Measurements from ENCODE around the gene ABL2.

Gene ABL2

DNA sequence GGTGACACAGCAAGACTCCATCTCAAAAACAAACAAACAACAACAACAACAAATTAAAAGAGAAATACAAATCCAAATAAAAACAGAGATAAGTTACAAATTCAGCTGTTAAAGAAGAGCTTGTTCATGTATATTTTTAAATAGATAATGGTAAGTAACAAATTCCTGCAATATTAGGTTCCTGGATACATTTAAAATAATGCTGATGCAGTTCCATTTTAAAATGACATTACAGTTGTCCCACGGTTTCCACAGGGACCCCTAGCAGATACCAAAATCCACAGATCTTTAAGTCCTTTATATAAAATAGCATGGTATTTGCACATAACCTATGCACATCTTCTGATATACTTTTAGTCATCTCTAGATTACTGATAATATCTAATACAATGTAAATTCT is 61.5 kb downstream of the ABL2 start:
- H3K4me3 ChIP-seq (ENCODE audit: low read length) = no peak overlapping the region
- no peak for TF ChIP-seq ZNF274 (IDR thresholded peaks at IDR 0.05; ENCODE audit: low read depth, low read length)

DNA sequence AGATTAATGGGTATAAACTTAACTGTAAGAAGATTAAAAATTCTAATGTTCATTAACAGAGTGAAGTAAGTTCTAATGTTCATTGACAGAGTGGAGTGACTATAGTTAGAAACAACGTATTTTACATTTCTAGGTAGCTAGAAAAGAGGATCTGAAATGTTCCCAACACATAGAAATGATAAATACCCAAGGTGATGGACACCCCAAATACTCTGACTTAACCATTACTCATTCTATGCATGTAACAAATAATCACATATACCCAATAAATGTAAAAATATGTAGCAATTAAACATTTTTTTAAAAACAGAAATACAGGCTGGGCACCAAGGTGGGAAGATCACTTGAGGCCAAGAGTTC is 62.1 kb downstream of the ABL2 start:
- no peak overlapping the region for H3K4me3 ChIP-seq (ENCODE audit: low read length)
- TF ChIP-seq ZNF274 (IDR thresholded peaks at IDR 0.05; ENCODE audit: low read depth, low read length) = no peak

DNA sequence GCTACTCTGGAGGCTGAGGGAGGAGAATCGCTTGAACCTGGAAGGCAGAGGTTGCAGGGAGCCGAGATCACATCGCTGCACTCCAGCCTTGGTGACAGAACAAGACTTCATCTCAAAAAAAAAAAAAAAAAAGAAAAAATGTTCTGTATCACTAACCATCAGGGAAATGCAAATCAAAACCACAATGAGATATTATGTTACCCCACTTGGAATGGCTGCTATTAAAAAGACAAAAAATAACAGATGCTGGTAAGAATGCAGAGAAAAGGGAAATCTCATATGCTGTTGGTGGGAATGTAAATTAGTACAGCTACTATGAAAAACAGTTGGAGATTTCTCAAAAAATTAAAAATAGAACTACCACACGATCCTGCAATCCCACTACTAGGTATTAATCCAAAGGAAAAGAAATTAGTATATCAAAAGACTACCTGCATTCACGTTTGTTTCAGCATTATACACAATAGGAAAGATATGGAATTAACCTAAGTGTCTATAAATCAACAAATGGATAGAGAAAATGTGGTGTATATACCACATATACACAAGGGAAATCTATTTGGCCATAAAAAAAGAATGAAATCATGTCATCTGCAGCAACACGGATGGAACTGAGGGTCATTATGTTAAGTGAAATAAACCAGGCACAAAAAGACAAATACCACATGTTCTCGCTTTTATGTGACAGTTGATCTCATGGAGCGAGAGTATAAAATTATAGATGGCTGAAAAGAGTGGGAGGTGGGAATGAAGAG is 62.6 kb downstream of the ABL2 start:
- TF ChIP-seq ZNF274 (IDR thresholded peaks at IDR 0.05; ENCODE audit: low read depth, low read length) = no peak
- no peak overlapping the region for H3K4me3 ChIP-seq (ENCODE audit: low read length)

DNA sequence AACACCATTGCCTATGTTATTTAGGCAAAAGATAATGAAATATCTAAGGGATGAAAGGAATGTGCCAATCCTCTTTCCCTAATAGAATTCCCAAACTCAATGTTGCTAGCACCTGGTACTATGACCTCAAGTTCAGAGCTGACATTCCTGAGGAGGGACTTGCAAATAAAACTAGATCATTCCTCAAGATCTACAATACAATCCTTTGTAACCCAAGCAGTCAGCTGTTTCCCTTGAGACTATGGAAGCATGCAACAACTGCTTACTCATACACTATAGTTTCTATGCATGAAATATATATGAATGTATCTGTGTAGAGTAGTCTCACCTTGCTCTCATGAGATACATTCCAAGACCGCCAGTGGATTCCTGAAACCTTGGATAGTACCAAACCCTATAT is 65.0 kb downstream of the ABL2 start:
- H3K4me3 ChIP-seq (ENCODE audit: low read length) = no peak overlapping the region
- TF ChIP-seq ZNF274 (IDR thresholded peaks at IDR 0.05; ENCODE audit: low read depth, low read length) = no peak

DNA sequence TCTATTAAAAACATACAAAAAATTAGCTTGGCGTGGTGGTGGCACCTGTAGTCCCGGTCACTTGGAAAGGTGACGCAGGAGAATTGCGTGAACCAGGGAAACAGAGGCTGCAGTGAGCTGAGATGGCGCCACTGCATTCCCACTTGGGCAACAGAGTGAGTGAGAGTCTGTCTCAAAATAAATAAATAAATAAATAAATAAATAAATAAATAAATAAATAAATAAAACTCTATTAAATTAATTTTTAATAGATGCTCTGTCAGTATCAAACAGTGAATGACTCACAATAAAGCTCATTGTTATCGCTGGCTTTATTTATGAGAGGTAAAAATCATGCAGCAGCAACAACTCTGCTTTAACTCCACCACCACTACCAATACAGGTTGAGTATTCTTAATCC is 72.8 kb downstream of the ABL2 start:
- TF ChIP-seq ZNF274 (IDR thresholded peaks at IDR 0.05; ENCODE audit: low read depth, low read length) = no peak
- H3K4me3 ChIP-seq (ENCODE audit: low read length) = no peak overlapping the region

DNA sequence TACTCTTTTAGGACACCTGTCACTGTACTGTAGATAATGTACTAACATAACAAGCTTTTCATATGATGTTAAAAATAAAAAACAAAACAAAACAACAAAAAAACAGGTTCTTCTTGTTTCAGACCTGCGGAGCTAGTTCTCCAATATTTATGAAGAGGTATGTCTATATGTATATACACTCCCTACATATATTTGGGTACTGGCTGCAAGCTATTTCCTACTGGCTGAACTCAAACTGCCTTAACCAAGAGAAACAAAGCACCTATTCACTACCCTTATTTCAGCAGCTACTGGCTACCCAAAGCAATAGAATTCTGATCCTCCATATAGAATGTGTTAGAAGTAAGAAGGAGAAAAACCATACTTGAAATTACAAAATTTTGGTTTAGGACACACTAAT is 73.5 kb downstream of the ABL2 start:
- H3K4me3 ChIP-seq (ENCODE audit: low read length) = no peak overlapping the region
- TF ChIP-seq ZNF274 (IDR thresholded peaks at IDR 0.05; ENCODE audit: low read depth, low read length) = no peak

DNA sequence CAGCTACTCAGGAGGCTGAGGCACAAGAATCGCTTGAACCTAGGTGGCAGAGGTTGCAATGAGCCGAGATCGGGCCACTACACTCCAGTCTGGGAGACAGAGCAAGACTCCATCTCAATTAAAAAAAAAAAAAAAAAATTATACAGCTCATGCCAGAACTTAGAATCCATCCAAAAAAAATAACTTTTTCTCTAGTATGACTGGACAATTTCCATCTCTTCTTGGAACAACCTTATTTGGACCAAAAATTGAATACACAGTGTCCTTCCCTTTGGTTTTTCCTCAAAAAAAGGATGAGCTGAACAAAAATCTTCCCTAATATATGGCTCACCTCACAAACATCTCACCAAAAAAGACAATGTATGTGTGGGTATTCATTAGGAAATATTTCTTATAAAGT is 73.9 kb downstream of the ABL2 start:
- no peak for TF ChIP-seq ZNF274 (IDR thresholded peaks at IDR 0.05; ENCODE audit: low read depth, low read length)
- no peak overlapping the region for H3K4me3 ChIP-seq (ENCODE audit: low read length)

DNA sequence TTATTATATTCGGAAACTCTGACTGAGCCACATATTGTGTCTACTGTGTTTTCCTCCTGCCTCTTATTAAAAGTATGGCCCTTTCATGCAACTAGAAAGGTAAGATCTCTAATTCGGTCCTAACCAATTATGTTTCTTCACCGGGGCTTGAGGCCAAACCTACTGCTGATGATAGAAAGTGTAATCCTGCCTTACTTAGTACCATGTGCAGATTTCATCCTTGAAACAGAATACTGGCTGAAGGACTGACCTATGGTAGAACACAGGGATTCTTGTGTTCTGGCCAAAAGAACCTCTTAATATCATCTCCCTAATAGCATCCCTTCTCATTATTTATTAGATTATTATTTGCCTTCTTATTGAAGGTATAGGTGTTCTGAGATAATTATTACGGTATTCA is 75.0 kb downstream of the ABL2 start:
- TF ChIP-seq ZNF274 (IDR thresholded peaks at IDR 0.05; ENCODE audit: low read depth, low read length) = no peak
- H3K4me3 ChIP-seq (ENCODE audit: low read length) = no peak overlapping the region

DNA sequence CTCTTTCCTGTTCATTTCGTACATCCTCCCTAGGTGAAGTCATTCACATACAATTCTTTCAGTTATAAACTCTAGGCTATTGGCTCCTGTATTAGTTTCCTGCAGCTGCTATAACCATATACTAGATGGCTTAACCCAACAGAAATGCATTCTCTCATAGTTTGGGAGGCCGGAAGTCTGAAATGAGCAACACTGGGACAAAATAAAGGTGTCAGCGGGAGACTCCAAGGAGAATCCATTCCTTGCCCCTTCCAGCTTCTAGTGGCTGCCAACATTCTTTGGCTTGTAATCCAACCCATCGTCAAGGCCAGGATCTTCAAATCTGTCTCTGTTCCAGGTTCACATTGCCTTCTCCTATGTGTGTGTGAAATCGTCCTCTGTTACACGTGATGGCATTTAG is 76.3 kb downstream of the ABL2 start:
- no peak overlapping the region for H3K4me3 ChIP-seq (ENCODE audit: low read length)
- no peak for TF ChIP-seq ZNF274 (IDR thresholded peaks at IDR 0.05; ENCODE audit: low read depth, low read length)

DNA sequence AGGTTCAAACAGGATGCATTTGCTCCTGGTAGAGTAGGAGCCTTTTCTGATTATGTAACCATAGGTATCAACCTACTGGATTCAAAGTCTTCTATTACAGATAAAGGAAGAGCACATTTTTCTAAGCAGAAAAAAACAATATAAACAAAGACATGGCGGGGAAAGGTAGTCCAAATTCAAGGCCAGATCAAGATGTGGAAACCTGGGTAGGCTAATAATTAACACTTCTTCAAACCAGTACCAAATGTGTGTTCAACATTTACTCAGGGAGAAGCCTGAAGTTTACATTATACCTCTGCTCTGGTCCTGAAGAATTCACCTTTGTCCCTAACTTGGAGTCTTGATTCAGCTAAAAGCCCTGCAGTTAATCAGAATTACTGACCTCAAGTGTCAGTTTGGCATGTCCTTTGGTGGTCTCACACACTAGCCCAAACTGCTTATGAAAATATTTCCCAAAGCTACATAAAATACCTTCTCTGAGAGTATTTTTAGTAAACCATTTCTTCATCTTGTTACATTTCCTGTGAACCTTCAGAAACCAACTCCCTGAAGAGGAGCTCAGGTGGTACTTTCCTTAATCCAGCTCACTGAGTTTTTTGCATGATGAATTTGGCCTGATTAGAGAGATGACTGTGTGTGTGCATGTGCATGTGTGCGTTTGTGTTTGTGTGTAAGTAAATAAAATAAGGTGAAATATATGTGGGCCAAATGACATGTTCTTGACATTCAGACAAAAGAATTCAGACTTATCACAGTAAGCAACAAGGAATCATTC is 77.4 kb downstream of the ABL2 start:
- no peak for TF ChIP-seq ZNF274 (IDR thresholded peaks at IDR 0.05; ENCODE audit: low read depth, low read length)
- H3K4me3 ChIP-seq (ENCODE audit: low read length) = no peak overlapping the region

DNA sequence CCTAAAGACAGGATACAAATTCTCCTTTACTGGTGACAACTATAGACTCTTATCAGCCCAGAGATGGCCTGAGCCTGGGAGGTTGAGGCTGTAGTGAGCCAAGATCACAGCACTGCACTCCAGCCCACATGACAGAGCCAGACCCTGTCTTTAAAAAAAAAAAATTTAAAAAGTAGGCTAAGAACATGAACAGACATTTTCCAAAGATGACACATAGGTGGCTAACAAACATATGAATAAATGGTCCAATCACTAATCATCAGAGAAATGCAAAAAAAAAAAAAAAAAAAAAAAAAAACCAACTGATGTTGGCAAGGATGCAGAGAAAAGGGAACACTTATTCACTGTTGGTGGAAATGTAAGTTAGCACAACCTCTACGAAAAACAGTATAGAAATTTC is 82.6 kb downstream of the ABL2 start:
- TF ChIP-seq ZNF274 (IDR thresholded peaks at IDR 0.05; ENCODE audit: low read depth, low read length) = no peak
- no peak overlapping the region for H3K4me3 ChIP-seq (ENCODE audit: low read length)

DNA sequence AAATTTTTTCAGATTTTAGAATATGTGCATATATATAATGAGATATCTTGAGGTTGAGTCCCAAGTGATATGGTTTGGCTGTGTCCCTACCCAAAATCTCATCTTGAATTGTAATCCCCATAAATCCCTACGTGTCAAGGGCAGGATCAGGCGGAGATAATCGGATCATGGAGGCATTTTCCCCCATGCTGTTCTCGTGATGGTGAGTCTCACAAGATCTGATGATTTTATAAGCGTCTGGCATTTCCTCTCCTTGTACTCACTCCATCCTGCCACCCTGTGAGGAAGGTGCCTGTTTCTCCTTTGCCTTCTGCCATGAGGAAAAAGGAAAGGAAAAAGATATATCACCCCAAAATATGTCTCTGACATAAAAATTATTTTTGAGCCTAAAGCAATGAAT is 83.0 kb downstream of the ABL2 start:
- H3K4me3 ChIP-seq (ENCODE audit: low read length) = no peak overlapping the region
- TF ChIP-seq ZNF274 (IDR thresholded peaks at IDR 0.05; ENCODE audit: low read depth, low read length) = no peak

DNA sequence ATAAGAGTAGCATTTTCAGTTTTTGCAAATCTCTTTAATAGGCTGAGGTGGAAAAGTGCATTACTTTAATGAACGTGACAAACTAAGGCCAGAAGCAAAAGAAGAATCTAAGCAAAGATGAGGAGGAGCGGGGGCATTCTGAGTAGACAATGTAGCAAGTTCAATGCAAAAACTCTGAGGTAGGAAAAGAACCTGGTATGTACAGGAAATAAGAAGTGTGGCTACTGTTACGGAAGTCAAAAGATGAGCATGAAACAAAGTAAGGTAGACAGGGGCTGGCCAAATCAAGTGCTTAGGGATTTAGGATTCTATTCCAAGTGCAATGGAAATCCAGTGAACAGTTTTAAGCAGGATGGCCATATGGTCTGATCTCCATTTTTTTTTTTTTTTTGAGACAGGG is 84.0 kb downstream of the ABL2 start:
- H3K4me3 ChIP-seq (ENCODE audit: low read length) = no peak overlapping the region
- no peak for TF ChIP-seq ZNF274 (IDR thresholded peaks at IDR 0.05; ENCODE audit: low read depth, low read length)

DNA sequence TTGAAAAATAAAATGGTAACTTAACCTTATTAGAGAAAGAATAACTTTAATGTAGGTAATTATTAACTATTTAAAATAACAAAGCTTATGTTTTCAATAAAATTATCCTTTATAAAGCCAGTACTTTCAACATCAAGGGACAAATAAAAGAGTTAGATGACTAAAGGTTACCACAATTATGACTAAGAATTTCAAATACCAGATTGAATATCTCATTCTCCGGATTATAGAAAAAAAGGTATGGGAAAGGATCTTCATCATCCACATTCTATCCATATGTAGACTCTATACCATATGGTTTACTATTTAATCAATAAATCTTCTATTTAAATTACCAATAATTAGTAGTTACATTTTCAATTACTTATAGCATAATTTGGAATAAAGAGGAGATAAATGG is 84.9 kb downstream of the ABL2 start:
- no peak overlapping the region for H3K4me3 ChIP-seq (ENCODE audit: low read length)
- TF ChIP-seq ZNF274 (IDR thresholded peaks at IDR 0.05; ENCODE audit: low read depth, low read length) = no peak

DNA sequence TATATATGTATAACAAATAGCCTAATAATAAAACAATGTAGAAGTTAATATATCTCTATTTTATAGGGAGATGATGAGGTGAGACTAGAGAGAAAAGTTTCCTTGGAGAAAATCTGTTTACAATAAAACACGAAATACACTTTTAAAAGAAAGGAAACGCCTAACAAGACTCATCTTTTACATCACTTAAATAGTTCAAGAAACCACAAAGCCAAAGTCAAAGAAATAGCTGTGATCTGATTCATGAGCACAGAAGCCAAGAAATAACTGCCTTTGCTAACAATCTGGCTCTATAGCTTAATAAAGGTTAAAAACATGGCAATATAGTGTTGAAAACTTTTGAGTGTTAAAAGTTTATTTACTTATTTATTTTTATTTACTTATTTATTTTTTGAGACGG is 86.2 kb downstream of the ABL2 start:
- H3K4me3 ChIP-seq (ENCODE audit: low read length) = no peak overlapping the region
- no peak for TF ChIP-seq ZNF274 (IDR thresholded peaks at IDR 0.05; ENCODE audit: low read depth, low read length)

Data from GM08714 (cell line).